GM18861 (cell line): Measurements from ENCODE around the gene PPP1R7.

ENCODE experiments used
- ATAC-seq: cut with Tn5 transposase; IDR thresholded peaks from one replicate; pipeline ENCODE4 v1.9.1; 2021; ENCODE audit not compliant: unreplicated experiment

PPP1R7 gene

GRCh38 chr2:241207641-241208040, 57.4 kb downstream of the PPP1R7 start:
- no peak for ATAC-seq

GRCh38 chr2:241208058-241208457, 57.8 kb downstream of the PPP1R7 start:
- ATAC-seq = no peak

GRCh38 chr2:241209271-241209670, 59.0 kb downstream of the PPP1R7 start:
- no peak for ATAC-seq

- no peak for ATAC-seq
These were observed 61.0 kb downstream of the PPP1R7 start for GRCh38 chr2:241211276-241211675.

GRCh38 chr2:241213041-241213440, 62.8 kb downstream of the PPP1R7 start:
- ATAC-seq = no peak

- no peak for ATAC-seq
These were observed 63.3 kb downstream of the PPP1R7 start for GRCh38 chr2:241213567-241213966.

- ATAC-seq = no peak
These were observed 63.9 kb downstream of the PPP1R7 start for GRCh38 chr2:241214209-241214608.

- no peak for ATAC-seq
These were observed 64.5 kb downstream of the PPP1R7 start for GRCh38 chr2:241214766-241215165.

- no peak for ATAC-seq
These were observed 65.2 kb downstream of the PPP1R7 start for GRCh38 chr2:241215421-241215820.

GRCh38 chr2:241216211-241216761, 66.0 kb downstream of the PPP1R7 start:
- ATAC-seq = no peak

GRCh38 chr2:241217320-241218031, 67.2 kb downstream of the PPP1R7 start:
- ATAC-seq = peak; percentile 58

- ATAC-seq = no peak
These were observed 68.1 kb downstream of the PPP1R7 start for GRCh38 chr2:241218131-241219029.

GRCh38 chr2:241219030-241219382, 68.7 kb downstream of the PPP1R7 start:
- no peak for ATAC-seq

GRCh38 chr2:241219856-241220356, 69.6 kb downstream of the PPP1R7 start:
- ATAC-seq = no peak

GRCh38 chr2:241223211-241224017, 73.1 kb downstream of the PPP1R7 start:
- no peak for ATAC-seq

- no peak for ATAC-seq
These were observed 74.0 kb downstream of the PPP1R7 start for GRCh38 chr2:241224018-241224850.

- ATAC-seq = no peak
These were observed 74.7 kb downstream of the PPP1R7 start for GRCh38 chr2:241224851-241225438.

GRCh38 chr2:241225545-241225944, 75.3 kb downstream of the PPP1R7 start:
- ATAC-seq = no peak

- ATAC-seq = no peak
These were observed 75.7 kb downstream of the PPP1R7 start for GRCh38 chr2:241225983-241226382.
